H1 (cell line): ENCODE results near the gene SCAMP5. TPM values are rescaled to one million over a fixed set of nuclear protein-coding genes. Genes with fewer than 3 reads are reported as not detected.

Experiments
- BACH1 ChIP-seq: IDR thresholded peaks from 2 replicates; pipeline ENCODE4 v1.6.1; 2012; ENCODE audit warnings: low read length, improper control_type of control experiment
- CHD1 ChIP-seq: IDR thresholded peaks from 2 replicates; pipeline ENCODE4 v1.6.1; 2012; ENCODE audit warnings: low read depth, low read length, improper control_type of control experiment
- CREB1 ChIP-seq: IDR thresholded peaks from 2 replicates; pipeline ENCODE4 v1.6.1; 2012; ENCODE audit warnings: inconsistent platforms
- EZH2 ChIP-seq: fragments of 200-600 bp; sonication (generic); IDR thresholded peaks from 2 replicates; pipeline ENCODE4 v1.7.1; 2012; ENCODE audit warnings: low read depth, mild to moderate bottlenecking, moderate library complexity, low read length, inconsistent platforms; ENCODE audit not compliant: severe bottlenecking
- FOSL1 ChIP-seq: IDR thresholded peaks from 2 replicates; pipeline ENCODE4 v1.6.1; 2011; ENCODE audit warnings: mild to moderate bottlenecking, low read depth, low read length, moderate library complexity; ENCODE audit not compliant: insufficient read depth
- GTF2F1 ChIP-seq: IDR thresholded peaks from 2 replicates; pipeline ENCODE4 v1.6.1; 2012; ENCODE audit warnings: low read depth, low read length, improper control_type of control experiment, borderline replicate concordance
- HDAC2 ChIP-seq, 2 experiments: fragments of 300-600 bp in 1 of 2; sonication (generic) in 1 of 2; IDR thresholded peaks; 2 replicates each; pipeline ENCODE4 v1.6.1; 2011 to 2012; ENCODE audit warnings: low read depth in 2 of 2, low read length in 2 of 2, mild to moderate bottlenecking in 2 of 2, moderate library complexity in 2 of 2, borderline replicate concordance in 1 of 2, inconsistent platforms in 1 of 2
- JUND ChIP-seq: IDR thresholded peaks from 2 replicates; pipeline ENCODE4 v1.6.1; 2011; ENCODE audit warnings: mild to moderate bottlenecking, improper control_type of control experiment, low read length
- KDM4A ChIP-seq: IDR thresholded peaks from one replicate; pipeline ENCODE4 v1.7.1; 2012; ENCODE audit warnings: low read depth, mild to moderate bottlenecking, moderate library complexity, low read length, inconsistent platforms; ENCODE audit not compliant: severe bottlenecking
- NANOG ChIP-seq: IDR thresholded peaks from 2 replicates; pipeline ENCODE4 v1.6.1; 2011; ENCODE audit warnings: low read length, low read depth, mild to moderate bottlenecking, inconsistent platforms; ENCODE audit not compliant: insufficient read depth, poor library complexity, severe bottlenecking
- POU5F1 ChIP-seq: IDR thresholded peaks from 2 replicates; pipeline ENCODE4 v1.6.1; 2011; ENCODE audit warnings: low read depth, mild to moderate bottlenecking, low read length, moderate library complexity
- RBBP5 ChIP-seq: IDR thresholded peaks from 2 replicates; pipeline ENCODE4 v1.7.1; 2012; ENCODE audit warnings: low read depth, mild to moderate bottlenecking, inconsistent platforms, low read length, moderate library complexity, borderline replicate concordance
- SIN3A ChIP-seq, 2 experiments: IDR thresholded peaks in 1 of 2; conservative IDR thresholded peaks in 1 of 2; 2 replicates each; pipeline ENCODE4 v1.6.1; 2011 to 2012; ENCODE audit warnings: low read length in 2 of 2, improper control_type of control experiment in 1 of 2, low read depth in 1 of 2, mild to moderate bottlenecking in 1 of 2
- SIX5 ChIP-seq: IDR thresholded peaks from 2 replicates; pipeline ENCODE4 v1.6.1; 2011; ENCODE audit warnings: mild to moderate bottlenecking, low read depth, low read length
- SP4 ChIP-seq: IDR thresholded peaks from 2 replicates; pipeline ENCODE4 v1.6.1; 2012; ENCODE audit warnings: low read length, inconsistent platforms
- SRF ChIP-seq: IDR thresholded peaks from 2 replicates; pipeline ENCODE4 v1.6.1; 2011; ENCODE audit warnings: mild to moderate bottlenecking, low read depth, low read length, moderate library complexity
- TAF7 ChIP-seq: optimal IDR thresholded peaks from 2 replicates; pipeline ENCODE3; 2011; ENCODE audit warnings: low read depth, mild to moderate bottlenecking, inconsistent platforms, low read length, moderate library complexity, borderline replicate concordance
- TEAD4 ChIP-seq: IDR thresholded peaks from 2 replicates; pipeline ENCODE4 v1.6.1; 2012; ENCODE audit warnings: low read depth, low read length, inconsistent platforms, mixed read lengths
- polyA plus RNA-seq, 7 experiments: library from polyadenylated mRNA; depleted of rRNA in 3 of 7; stranded (reverse) in 5 of 7; unstranded in 2 of 7; fragments of >200 nt in 5 of 7; fragments of 200-250 nt in 2 of 7; gene quantifications; 1 replicate in 5 of 7; 2 replicates in 1 of 7; 4 replicates in 1 of 7; pipeline versions ENCODE4 v1.2.1 to v1.2.3, GENCODE V29; 2011 to 2013; ENCODE audit warnings: missing spikeins in 2 of 7, mixed read lengths in 2 of 7
- total RNA-seq: library from RNA; stranded (reverse); fragmentation: NEBNext Ultra II Directional; extraction: Animal tissue kit (Norgen Biotek cat#: 25700); gene quantifications from 2 replicates; pipeline ENCODE4 v1.2.1, GENCODE V29; 2021
- TF ChIP-seq, protein P1 (sequence below): IDR thresholded peaks from 2 replicates; pipeline ENCODE4 v1.6.1; 2012; ENCODE audit warnings: low read length, inconsistent platforms

Gene SCAMP5
- total and polyA plus RNA-seq, 2 of the 8 experiments (the other 6 are each of a cell fraction or from before 2014, with no cell fraction given), result 55.4 to 94.7 TPM

- peak; percentile 62; the same call in 1 of the 2 replicates for TF ChIP-seq RBBP5
- TF ChIP-seq, protein P1, sequence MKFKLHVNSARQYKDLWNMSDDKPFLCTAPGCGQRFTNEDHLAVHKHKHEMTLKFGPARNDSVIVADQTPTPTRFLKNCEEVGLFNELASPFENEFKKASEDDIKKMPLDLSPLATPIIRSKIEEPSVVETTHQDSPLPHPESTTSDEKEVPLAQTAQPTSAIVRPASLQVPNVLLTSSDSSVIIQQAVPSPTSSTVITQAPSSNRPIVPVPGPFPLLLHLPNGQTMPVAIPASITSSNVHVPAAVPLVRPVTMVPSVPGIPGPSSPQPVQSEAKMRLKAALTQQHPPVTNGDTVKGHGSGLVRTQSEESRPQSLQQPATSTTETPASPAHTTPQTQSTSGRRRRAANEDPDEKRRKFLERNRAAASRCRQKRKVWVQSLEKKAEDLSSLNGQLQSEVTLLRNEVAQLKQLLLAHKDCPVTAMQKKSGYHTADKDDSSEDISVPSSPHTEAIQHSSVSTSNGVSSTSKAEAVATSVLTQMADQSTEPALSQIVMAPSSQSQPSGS, result peak; percentile 66; the same call in 1 of the 2 replicates
- TF ChIP-seq GTF2F1, result no peak; the same call in 1 of the 2 replicates
- TF ChIP-seq KDM4A, result peak; percentile 93
- no peak for TF ChIP-seq SP4
- TF ChIP-seq CREB1, result peak; percentile 73
- 0 out of 4 replicates have a peak, but pooled peaks of 1 of the 2 experiments have one; percentile 69 for TF ChIP-seq SIN3A (conservative IDR thresholded peaks at IDR 0.05 in 1 of 2, IDR thresholded peaks at IDR 0.05 in 1 of 2; ENCODE audit: low read depth in 1 of 2, low read length in 2 of 2)
- TF ChIP-seq SIX5, result peak; percentile 94
- TF ChIP-seq TAF7, result peak; percentile 55
- no peak; the same call in 1 of the 2 replicates for TF ChIP-seq BACH1
- peak in 1 of 2 experiments; percentile 64; a peak in 1 of 4 replicates for TF ChIP-seq HDAC2 (IDR thresholded peaks at IDR 0.05; ENCODE audit: borderline replicate concordance in 1 of 2, low read depth in 2 of 2, low read length in 2 of 2)
- TF ChIP-seq TEAD4, result peak; percentile 61; the same call in 1 of the 2 replicates
- TF ChIP-seq EZH2, result no peak
- no peak for TF ChIP-seq JUND
- TF ChIP-seq POU5F1, result no peak
- no peak for TF ChIP-seq SRF
- no peak for TF ChIP-seq NANOG
- TF ChIP-seq FOSL1, result no peak
- no peak for TF ChIP-seq CHD1
These were observed 28.0 kb downstream of the SCAMP5 start, which contains the start of gene PPCDC (continued) for GRCh38 chr15:75023181-75023871.
